ENCODE data around the gene KRT82. TPM values are rescaled to one million over a fixed set of nuclear protein-coding genes. Genes with fewer than 3 reads are reported as not detected.

The KRT82 gene
- total and polyA plus RNA-seq, 2 of the 8 experiments (the other 6 are each of a cell fraction or from before 2014, with no cell fraction given): not detected

GRCh38 chr12:52378091-52378490, 28.0 kb downstream of the KRT82 start:
- Histone ChIP-seq H4K8ac (ENCODE audit: extremely low read depth, insufficient read depth, low read length) (peak overlapping the region; percentile 83), H4K91ac (replicated peaks; ENCODE audit: insufficient read length, low read length) (no peak overlapping the region), H3K4me1 (replicated peaks in 1 of 4; ENCODE audit: control insufficient read depth in 3 of 4, insufficient read depth in 4 of 4, low read length in 3 of 4) (no peaks in the 10 kb centered on the region), H3K9me3 (ENCODE audit: insufficient read depth in 2 of 2, low read depth in 1 of 2, low read length in 1 of 2) (no peaks in the 10 kb centered on the region), H3K23me2 (ENCODE audit: low read depth, low read length) (no peaks in the 10 kb centered on the region), H2BK12ac (ENCODE audit: low read depth, low read length) (no peak overlapping the region), H2BK120ac (replicated peaks; ENCODE audit: low read depth, low read length) (no peak overlapping the region), H3K36me3 (ENCODE audit: control insufficient read depth in 2 of 4, insufficient read depth in 4 of 4, low read length in 3 of 4) (no peaks in the 10 kb centered on the region), H3K79me2 (ENCODE audit: control insufficient read depth in 1 of 2, insufficient read depth in 2 of 2, low read length in 2 of 2) (no peaks in the 10 kb centered on the region), H3K27ac (ENCODE audit: low read depth, low read length) (no peak overlapping the region), H4K5ac (ENCODE audit: insufficient read length, low read depth, low read length) (no peak overlapping the region), H3K18ac (ENCODE audit: extremely low read depth, low read length) (no peak overlapping the region), H2AFZ (ENCODE audit: low read length) (no peak overlapping the region), H3K4me3 (ENCODE audit: extremely low read depth in 1 of 4, insufficient read depth in 2 of 4, low read depth in 3 of 4, low read length in 4 of 4) (no peak overlapping the region), H2BK15ac (ENCODE audit: low read length) (no peak overlapping the region), H2BK5ac (ENCODE audit: low read depth, low read length) (no peak overlapping the region), H3K23ac (ENCODE audit: insufficient read length) (no peak overlapping the region), H3K14ac (ENCODE audit: insufficient read length) (no peak overlapping the region), H3K4me2 (ENCODE audit: insufficient read depth in 1 of 2, low read depth in 2 of 2, low read length in 2 of 2) (no peak overlapping the region), H2BK20ac (ENCODE audit: low read length) (no peak overlapping the region), H3K79me1 (ENCODE audit: low read depth, low read length) (no peaks in the 10 kb centered on the region), H3K4ac (replicated peaks; ENCODE audit: insufficient read length, low read depth, low read length) (no peak overlapping the region), H3K56ac (replicated peaks; ENCODE audit: insufficient read length, low read depth, low read length) (no peak overlapping the region), H3K27me3 (replicated peaks in 1 of 4; ENCODE audit: control insufficient read depth in 3 of 4, extremely low read depth in 1 of 4, insufficient read depth in 3 of 4, low read length in 3 of 4) (no peaks in the 10 kb centered on the region), H3K9ac (replicated peaks in 1 of 4; ENCODE audit: extremely low read depth in 1 of 4, low read depth in 3 of 4, low read length in 3 of 4) (no peak overlapping the region), H2AK5ac (ENCODE audit: low read depth, low read length) (no peak overlapping the region), H4K20me1 (replicated peaks in 1 of 2; ENCODE audit: control insufficient read depth in 1 of 2, insufficient read depth in 2 of 2, low read length in 2 of 2) (no peaks in the 10 kb centered on the region)
- ChIA-PET CTCF (ENCODE audit: partially characterized antibody) (interaction anchor here (0.7 to 11.3 kb wide), 16 partner anchors 7 to 602 kb away, joined by 3 to 112 read pairs (median 8); partner anchors contain the start of gene KRT85), POLR2A (ENCODE audit: partially characterized antibody) (interaction anchor here (1.4 kb wide), 1 partner anchor 10 kb away, joined by 3 read pairs; no protein-coding TSS in a partner anchor)
- FAIRE-seq (no peak), DNase-seq (ENCODE audit: low read depth in 1 of 2, low spot score in 2 of 2) (no peak)
- TF ChIP-seq CREB1 (IDR thresholded peaks at IDR 0.05) (no peak), EGR1 (IDR thresholded peaks at IDR 0.05; ENCODE audit: borderline replicate concordance, low read depth, low read length) (no peak), KDM5A (IDR thresholded peaks at IDR 0.05; ENCODE audit: low read length) (no peak), POLR2A (IDR thresholded peaks at IDR 0.05; ENCODE audit: control extremely low read depth in 1 of 2, low read depth in 2 of 2, low read length in 2 of 2) (no peak), NRF1 (IDR thresholded peaks at IDR 0.05; ENCODE audit: low read depth, low read length) (no peak), GTF2F1 (IDR thresholded peaks at IDR 0.05; ENCODE audit: borderline replicate concordance, low read depth, low read length) (no peak), CBX5 (IDR thresholded peaks at IDR 0.05; ENCODE audit: low read depth, low read length) (no peak), JUN (IDR thresholded peaks at IDR 0.05; ENCODE audit: low read depth, low read length) (no peak), HDAC6 (IDR thresholded peaks at IDR 0.05; ENCODE audit: low read depth, low read length) (no peak), ATF3 (IDR thresholded peaks at IDR 0.05; ENCODE audit: insufficient read depth, low read depth, low read length) (no peak)
- WGBS, 2 experiments (ENCODE audit: extremely low coverage in 1 of 2, insufficient coverage in 1 of 2, insufficient read length in 1 of 2, insufficient replicate concordance in 2 of 2, low coverage in 1 of 2, low lambda C conversion rate in 2 of 2, missing lambda C conversion rate in 1 of 2): 75% methylated on average over 16 of the region's 19 CpGs; no CpG with 5 or more reads in 1 of the 2 experiments
